ENCODE results near the gene TTC39B.

Gene TTC39B

GRCh38 chr9:15158064-15158463, 149.0 kb downstream of the TTC39B start:
- DNase-seq: no peak

GRCh38 chr9:15157381-15157780, 149.6 kb downstream of the TTC39B start:
- no peak for DNase-seq

GRCh38 chr9:15156241-15156640, 150.8 kb downstream of the TTC39B start:
- DNase-seq: no peak

GRCh38 chr9:15155826-15156225, 151.2 kb downstream of the TTC39B start:
- DNase-seq: no peak

GRCh38 chr9:15155323-15155722, 151.7 kb downstream of the TTC39B start:
- DNase-seq: no peak

GRCh38 chr9:15154677-15155076, 152.3 kb downstream of the TTC39B start:
- DNase-seq: no peak

GRCh38 chr9:15153961-15154360, 153.1 kb downstream of the TTC39B start:
- no peak for DNase-seq

- no peak for DNase-seq
These were observed 156.1 kb downstream of the TTC39B start for GRCh38 chr9:15150939-15151338.

GRCh38 chr9:15149450-15149849, 157.6 kb downstream of the TTC39B start:
- no peak for DNase-seq

GRCh38 chr9:15146268-15146700, 160.7 kb downstream of the TTC39B start:
- DNase-seq: no peak

- no peak for DNase-seq
These were observed 162.4 kb downstream of the TTC39B start for GRCh38 chr9:15144622-15145061.

- DNase-seq: peak in 1 of 2 donors; percentile 32
These were observed 164.0 kb downstream of the TTC39B start for GRCh38 chr9:15142878-15143534.

GRCh38 chr9:15140051-15140450, 167.0 kb downstream of the TTC39B start:
- no peak for DNase-seq

GRCh38 chr9:15139469-15139868, 167.5 kb downstream of the TTC39B start:
- DNase-seq: no peak

- DNase-seq: no peak
These were observed 168.7 kb downstream of the TTC39B start for GRCh38 chr9:15138357-15138686.

- DNase-seq: no peak
These were observed 169.2 kb downstream of the TTC39B start for GRCh38 chr9:15137658-15138356.

- DNase-seq: no peak
These were observed 169.9 kb downstream of the TTC39B start for GRCh38 chr9:15137089-15137488.

GRCh38 chr9:15136646-15137045, 170.4 kb downstream of the TTC39B start:
- no peak for DNase-seq

- DNase-seq: peak; percentile 33 to 56
These were observed 171.7 kb downstream of the TTC39B start for GRCh38 chr9:15135164-15135792.

- no peak for DNase-seq
These were observed 173.5 kb downstream of the TTC39B start for GRCh38 chr9:15133488-15133887.

- no peak for DNase-seq
These were observed 174.9 kb downstream of the TTC39B start for GRCh38 chr9:15132091-15132490.

- no peak for DNase-seq
These were observed 175.9 kb downstream of the TTC39B start for GRCh38 chr9:15131094-15131493.

GRCh38 chr9:15127831-15128230, 179.2 kb downstream of the TTC39B start:
- DNase-seq: no peak

GRCh38 chr9:15121630-15122029, 185.4 kb downstream of the TTC39B start:
- DNase-seq: peak in 1 of 2 donors; percentile 0
